ES-I3 (cell line): ENCODE data around the gene PIP4P1.
"Not testable (repeated sequence)": the region's sequence is repeated elsewhere in the genome, so short reads cannot be mapped to it uniquely, and the experiment has no call there.

Experiments used
- H3K36me3 ChIP-seq: 2 replicates; pipeline ENCODE4 v1.6.1; 2013; ENCODE audit warnings: mild to moderate bottlenecking, low read length, control low read depth, moderate library complexity; ENCODE audit not compliant: insufficient read depth
- H3K4me1 ChIP-seq: 2 replicates; pipeline ENCODE4 v1.6.1; 2013; ENCODE audit warnings: mild to moderate bottlenecking, control low read depth, low read length; ENCODE audit not compliant: insufficient read depth
- H3K9ac ChIP-seq: 2 replicates; pipeline ENCODE4 v1.6.1; 2013; ENCODE audit warnings: low read depth, mild to moderate bottlenecking, low read length, moderate library complexity
- H3K9me3 ChIP-seq: 2 replicates; pipeline ENCODE4 v1.6.1; 2013; ENCODE audit warnings: mild to moderate bottlenecking, low read length, moderate library complexity; ENCODE audit not compliant: control insufficient read depth, insufficient read depth

PIP4P1 gene

DNA sequence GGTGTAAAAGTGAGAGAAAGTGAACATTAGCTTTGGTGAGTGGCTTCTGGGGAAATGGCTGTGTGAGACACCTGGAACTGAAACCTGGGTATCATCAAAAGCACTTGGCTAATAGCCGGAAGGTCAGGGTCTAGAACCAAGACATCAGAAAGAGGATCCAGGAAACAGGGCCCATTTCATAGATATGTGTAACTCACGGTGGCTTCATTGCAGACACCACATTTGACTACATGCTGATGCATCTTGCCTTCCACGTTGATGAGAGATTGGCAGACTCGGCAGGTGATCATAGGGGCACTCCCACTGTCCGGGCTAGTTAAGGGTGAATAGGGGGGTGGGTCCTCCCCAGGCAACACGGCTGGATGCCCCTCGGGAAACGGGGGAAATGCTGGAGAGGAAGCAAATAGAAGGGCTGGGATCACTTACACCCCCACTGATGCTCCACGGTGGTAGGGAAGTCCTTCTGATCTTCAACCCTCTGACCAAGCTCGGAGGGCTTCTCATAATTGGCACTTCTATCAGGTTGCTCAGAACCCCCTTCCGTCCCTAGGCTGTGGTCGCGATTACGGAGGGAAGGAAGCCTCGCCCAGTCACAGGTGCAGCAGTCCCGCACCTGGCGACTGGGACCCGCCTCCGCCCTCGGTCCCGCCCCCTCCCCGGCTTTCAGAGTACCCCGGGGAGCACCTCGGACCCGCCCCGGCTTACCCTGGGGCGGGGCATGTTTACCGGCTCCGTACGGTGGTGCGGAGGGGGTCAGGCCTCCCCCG, 593 bp downstream of the PIP4P1 start:
- Histone ChIP-seq H3K36me3 (peaks cover 25% of the 10 kb centered on the region), H3K9ac (peak overlapping the region; percentile 61; the same call in 1 of the 2 replicates), H3K9me3 (no peaks in the 10 kb centered on the region), H3K4me1 (peaks cover 10% of the 10 kb centered on the region)

DNA sequence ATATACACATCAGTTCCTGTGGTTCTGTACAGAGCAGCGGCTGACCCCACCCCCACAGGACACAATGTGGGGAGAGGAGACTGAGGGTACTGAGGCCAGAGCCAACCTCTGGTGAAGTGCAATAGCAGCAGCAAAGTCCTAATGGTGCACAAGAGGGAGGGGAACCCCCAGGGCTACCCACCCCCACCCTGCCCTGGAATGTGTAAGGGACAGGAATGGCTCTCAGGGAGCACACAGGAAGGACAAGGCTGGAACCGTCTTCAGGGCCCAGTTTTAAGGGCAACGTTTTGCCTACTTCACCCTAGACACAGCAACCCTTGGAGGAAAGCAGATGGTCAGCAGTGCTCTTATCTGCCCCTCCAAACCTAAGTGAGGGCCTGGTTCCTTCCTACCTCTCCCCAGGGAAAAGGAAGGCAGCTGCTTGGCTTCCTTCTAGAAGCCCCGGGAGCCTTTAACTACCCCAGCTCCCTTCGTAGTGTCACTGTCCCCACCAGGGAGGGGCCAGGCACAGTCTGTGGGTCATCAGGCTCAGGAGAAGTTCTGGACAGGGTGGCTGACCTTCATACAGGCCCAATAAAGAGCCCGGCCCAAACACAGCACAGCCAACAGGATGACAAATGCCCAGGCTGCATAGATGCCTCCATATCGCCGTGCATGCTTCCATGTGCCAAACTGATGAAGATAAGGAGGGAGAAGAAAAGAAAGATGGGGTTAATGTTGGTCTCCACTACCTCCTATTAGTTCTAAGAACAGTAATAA, 3.0 kb downstream of the PIP4P1 start:
- Histone ChIP-seq H3K9ac (no peak overlapping the region), H3K4me1 (peaks cover 10% of the 10 kb centered on the region), H3K36me3 (peaks cover 25% of the 10 kb centered on the region), H3K9me3 (no peaks in the 10 kb centered on the region)

DNA sequence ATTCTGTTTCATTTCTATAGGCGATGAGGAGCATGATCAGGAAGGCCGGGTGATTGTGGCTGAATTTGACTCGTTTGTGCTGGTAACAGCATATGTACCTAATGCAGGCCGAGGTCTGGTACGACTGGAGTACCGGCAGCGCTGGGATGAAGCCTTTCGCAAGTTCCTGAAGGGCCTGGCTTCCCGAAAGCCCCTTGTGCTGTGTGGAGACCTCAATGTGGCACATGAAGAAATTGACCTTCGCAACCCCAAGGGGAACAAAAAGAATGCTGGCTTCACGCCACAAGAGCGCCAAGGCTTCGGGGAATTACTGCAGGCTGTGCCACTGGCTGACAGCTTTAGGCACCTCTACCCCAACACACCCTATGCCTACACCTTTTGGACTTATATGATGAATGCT, 4.3 kb downstream of the PIP4P1 start:
- Histone ChIP-seq H3K4me1 (peaks cover 4% of the 10 kb centered on the region; the same call in 1 of the 2 replicates), H3K9ac (no peak overlapping the region), H3K36me3 (peaks cover 30% of the 10 kb centered on the region), H3K9me3 (no peaks in the 10 kb centered on the region)

DNA sequence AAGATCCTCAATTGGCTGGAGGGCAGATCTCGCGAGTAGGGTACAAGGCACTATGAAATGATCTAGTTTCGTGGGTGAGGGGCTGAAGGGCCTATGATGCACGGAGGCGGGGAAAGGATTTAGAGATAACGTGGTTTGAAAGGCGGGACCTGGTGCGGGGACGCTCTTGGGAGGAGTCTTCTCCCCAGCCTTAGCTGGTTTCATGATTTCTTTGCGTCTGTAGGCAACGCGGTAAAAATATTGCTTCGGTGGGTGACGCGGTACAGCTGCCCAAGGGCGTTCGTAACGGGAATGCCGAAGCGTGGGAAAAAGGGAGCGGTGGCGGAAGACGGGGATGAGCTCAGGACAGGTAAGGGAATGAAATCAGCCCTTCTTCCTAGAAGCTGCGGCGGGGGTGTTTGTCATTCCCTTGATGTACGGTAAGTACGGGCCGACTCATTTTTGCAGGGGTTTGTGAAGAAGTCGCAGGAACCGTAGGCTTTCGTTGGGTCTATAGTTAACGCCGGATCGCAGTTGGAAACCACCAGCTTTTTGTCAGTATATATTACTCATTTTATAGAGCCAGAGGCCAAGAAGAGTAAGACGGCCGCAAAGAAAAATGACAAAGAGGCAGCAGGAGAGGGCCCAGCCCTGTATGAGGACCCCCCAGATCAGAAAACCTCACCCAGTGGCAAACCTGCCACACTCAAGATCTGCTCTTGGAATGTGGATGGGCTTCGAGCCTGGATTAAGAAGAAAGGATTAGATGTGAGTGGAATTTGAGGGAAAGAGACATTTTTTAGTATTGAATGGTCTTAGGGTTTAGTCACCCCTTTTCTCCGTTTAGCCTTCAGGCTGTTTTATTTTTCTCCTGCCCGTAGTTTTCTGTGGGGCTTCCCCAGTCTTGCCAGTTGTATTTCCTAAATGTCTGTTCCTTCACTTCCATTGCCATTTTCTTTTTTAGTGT, 5.6 kb downstream of the PIP4P1 start:
- Histone ChIP-seq H3K4me1 (peaks cover 4% of the 10 kb centered on the region; the same call in 1 of the 2 replicates), H3K36me3 (peaks cover 31% of the 10 kb centered on the region), H3K9me3 (no peaks in the 10 kb centered on the region), H3K9ac (peak overlapping the region; percentile 89)

DNA sequence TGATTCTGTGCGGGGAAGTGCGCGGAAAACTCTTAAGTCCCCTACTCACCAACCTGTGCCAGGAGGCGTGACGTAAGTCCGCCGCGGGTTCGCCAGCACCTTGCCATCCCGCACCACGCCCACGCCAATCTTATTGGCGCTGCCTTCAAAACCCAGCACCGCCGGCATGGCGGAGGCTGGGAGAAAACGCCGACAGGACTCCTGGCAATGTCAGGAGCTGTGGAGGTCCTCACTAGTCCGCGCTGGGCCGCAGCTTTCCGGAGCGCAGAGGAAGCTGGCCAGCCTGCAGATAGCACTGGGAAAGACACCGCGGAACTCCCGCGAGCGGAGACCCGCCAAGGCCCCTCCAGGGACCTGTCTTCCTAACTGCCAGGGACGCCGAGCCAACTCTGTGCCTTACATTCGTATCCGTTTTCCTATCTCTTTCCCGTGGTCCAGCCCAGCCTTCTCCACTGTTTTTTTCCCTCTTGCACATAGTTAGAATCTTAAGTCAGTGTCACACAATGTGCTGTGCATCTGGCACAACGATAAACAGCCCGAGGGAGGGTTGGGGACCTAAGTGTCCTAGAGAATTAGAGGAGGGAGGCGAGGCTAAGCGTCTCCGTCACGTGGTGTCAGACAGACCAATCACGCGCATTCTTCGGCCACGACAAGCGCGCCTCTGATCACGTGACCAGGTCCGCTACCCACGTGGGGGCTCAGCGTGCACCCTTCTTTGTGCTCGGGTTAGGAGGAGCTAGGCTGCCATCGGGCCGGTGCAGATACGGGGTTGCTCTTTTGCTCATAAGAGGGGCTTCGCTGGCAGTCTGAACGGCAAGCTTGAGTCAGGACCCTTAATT, 6.5 kb downstream of the PIP4P1 start, which contains the start of the genes APEX1 and OSGEP:
Gene APEX1, plus strand, starts transcription at position 711 of the 839 bp plus-strand sequence. CDS start 420 bp downstream, outside the sequence.
Gene OSGEP, minus strand, starts transcription at position 297 of the 839 bp plus-strand sequence. Its CDS starts 129 bp downstream, at position 168.
- H3K9me3 ChIP-seq = no peaks in the 10 kb centered on the region
- no peaks in the 10 kb centered on the region for H3K4me1 ChIP-seq
- H3K9ac ChIP-seq = peak within 1 kb of the TSS; percentile 89
- H3K36me3 ChIP-seq = peaks cover 37% of the 10 kb centered on the region

DNA sequence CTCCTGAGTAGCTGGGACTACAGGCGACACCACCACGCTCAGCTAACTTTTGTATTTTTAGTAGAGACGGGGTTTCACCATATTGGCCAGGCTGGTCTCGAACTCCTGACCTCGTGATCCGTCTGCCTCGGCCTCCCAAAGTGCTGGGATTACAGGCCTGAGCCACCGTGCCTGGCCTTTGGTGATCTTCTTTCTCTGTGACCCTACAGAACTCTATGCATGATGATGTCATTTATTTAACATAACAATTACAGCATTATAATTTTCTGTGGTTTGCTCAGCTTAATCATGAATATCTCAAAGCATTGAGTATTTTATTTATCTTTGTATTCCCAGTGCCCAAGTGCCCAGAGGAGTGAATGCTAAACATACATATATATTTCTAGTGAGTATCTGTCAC, 8.4 kb downstream of the PIP4P1 start:
- peaks cover 47% of the 10 kb centered on the region for H3K36me3 ChIP-seq
- H3K9me3 ChIP-seq, H3K4me1 ChIP-seq, H3K9ac ChIP-seq: not testable (repeated sequence)

DNA sequence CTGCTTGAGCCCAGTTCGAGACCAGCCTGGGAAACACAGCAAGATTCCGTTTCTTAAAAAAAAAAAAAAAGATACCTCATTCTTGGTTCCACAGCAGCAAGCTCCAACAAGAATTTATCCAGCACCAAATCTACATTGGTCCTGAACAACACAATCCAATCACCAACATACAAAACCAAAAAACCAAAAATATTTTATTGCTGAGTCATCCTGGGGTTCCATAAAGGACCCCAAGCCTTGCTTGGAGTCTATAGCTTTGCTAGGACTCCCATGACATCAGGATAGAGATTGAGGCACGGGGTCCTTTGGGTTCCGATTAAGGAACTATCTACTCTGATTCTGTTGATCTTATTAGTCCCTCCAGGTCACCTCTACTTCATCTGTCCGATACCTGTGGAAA, 14.3 kb downstream of the PIP4P1 start:
- peaks cover 42% of the 10 kb centered on the region for H3K36me3 ChIP-seq
- 0 out of 2 replicates have a peak, but pooled peaks cover 3% of the 10 kb centered on the region for H3K9me3 ChIP-seq
- no peak overlapping the region for H3K9ac ChIP-seq
- H3K4me1 ChIP-seq = no peaks in the 10 kb centered on the region

DNA sequence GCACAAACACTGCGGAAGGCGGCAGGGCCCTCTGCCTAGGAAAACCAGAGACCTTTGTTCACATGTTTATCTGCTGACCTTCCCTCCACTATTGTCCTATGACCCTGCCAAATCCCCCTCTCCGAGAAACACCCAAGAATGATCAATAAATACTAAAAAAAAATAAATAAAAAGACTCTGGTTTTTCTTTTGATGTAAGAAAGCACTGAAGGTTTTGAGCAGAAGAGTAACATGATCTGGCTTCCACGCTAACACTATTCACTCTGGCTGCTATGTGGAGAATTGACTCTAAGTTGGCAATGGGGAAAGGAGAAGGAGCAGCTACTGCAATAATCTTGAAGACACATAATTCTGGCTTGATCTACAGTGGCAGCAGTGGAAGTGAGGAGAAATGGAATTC, 17.6 kb downstream of the PIP4P1 start:
- not testable (repeated sequence) for H3K9ac ChIP-seq, H3K9me3 ChIP-seq, H3K4me1 ChIP-seq
- peaks cover 28% of the 10 kb centered on the region for H3K36me3 ChIP-seq

DNA sequence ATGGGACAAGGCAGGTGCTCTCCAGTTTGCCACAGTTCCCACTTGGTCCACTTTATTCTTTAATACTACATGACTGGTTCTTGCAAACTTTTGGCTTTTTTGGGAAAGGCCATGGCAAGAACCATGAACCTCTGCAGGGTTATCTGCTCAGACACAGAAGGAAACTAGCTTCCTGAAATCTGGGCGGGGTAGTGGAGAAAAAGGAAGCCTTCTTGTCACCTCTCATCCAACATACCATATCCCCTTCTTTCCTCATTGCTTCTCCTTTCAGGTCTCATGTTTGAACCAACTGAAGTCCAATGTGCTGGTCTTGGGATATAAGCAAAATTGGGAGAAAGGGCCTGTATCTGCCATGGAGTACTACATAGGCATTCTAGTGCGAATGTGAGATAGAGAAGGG, 19.8 kb downstream of the PIP4P1 start:
- Histone ChIP-seq H3K4me1 (no peaks in the 10 kb centered on the region), H3K9me3 (0 out of 2 replicates have a peak, but pooled peaks cover 3% of the 10 kb centered on the region), H3K36me3 (peaks cover 8% of the 10 kb centered on the region), H3K9ac (no peak overlapping the region)

DNA sequence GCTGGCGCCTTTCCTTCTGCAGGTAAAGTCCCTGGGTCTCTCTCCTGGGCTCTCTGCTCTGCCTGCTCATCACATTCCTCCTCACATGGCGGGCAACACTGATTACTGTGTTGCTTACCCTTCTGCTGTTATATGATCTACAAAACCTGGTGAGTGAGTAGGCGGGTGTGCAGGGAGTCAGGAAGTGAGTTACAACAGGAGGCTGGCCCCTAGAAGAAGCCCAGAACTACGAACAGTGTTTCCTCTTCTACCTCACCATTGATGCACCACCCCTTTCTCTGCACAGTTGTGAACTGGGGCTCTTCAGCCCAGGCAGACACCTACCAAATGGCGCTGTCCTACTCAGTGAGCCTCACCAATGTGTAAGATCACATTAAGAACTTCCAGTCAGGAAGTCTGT, 20.4 kb downstream of the PIP4P1 start:
- Histone ChIP-seq H3K9me3 (0 out of 2 replicates have a peak, but pooled peaks cover 3% of the 10 kb centered on the region), H3K9ac (no peak overlapping the region), H3K4me1 (no peaks in the 10 kb centered on the region; the same call in 1 of the 2 replicates), H3K36me3 (peaks cover 2% of the 10 kb centered on the region)

DNA sequence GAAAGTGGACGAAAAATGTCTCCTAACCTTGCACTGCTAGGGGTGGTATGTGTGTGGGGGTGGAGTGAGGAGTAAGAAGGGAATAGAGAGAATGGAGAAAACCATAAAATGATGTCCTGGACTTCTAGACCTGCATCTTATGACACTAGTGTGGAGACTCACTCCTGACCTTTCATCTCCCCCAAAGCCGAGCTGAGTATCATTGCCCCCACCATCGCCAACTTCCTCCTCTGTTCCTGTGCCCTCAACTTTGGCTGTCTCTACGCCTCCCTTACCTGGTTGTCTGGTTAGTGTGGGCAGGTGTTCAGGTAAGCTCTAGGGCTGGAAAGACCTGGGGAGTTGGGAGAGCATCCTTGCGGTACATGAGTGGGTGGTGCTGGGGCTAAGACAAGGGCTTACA, 20.8 kb downstream of the PIP4P1 start:
- Histone ChIP-seq H3K36me3 (no peaks in the 10 kb centered on the region; the same call in 1 of the 2 replicates), H3K4me1 (no peaks in the 10 kb centered on the region; the same call in 1 of the 2 replicates), H3K9me3 (0 out of 2 replicates have a peak, but pooled peaks cover 3% of the 10 kb centered on the region), H3K9ac (no peak overlapping the region)

DNA sequence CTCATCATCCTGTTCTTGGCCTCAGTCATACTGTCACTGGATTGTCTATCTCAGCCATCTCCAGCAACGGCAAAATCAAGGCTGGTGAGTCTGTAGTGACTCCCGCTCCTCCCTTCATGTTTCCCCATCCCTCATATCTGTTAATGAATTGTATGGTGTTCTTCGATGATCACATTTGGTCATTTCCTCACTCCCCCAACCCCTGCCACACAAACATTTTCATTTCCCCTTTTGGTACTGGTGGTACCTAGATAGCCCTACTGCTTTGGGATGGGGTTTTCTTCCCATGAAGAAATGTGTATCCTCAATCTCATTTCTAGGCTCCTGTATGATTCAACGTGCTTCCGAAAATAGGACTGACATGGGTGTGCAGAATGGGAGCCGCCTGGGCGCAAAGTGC, 22.6 kb downstream of the PIP4P1 start:
- Histone ChIP-seq H3K9ac (no peak overlapping the region), H3K9me3 (0 out of 2 replicates have a peak, but pooled peaks cover 3% of the 10 kb centered on the region), H3K4me1 (no peaks in the 10 kb centered on the region; the same call in 1 of the 2 replicates), H3K36me3 (no peaks in the 10 kb centered on the region; the same call in 1 of the 2 replicates)

DNA sequence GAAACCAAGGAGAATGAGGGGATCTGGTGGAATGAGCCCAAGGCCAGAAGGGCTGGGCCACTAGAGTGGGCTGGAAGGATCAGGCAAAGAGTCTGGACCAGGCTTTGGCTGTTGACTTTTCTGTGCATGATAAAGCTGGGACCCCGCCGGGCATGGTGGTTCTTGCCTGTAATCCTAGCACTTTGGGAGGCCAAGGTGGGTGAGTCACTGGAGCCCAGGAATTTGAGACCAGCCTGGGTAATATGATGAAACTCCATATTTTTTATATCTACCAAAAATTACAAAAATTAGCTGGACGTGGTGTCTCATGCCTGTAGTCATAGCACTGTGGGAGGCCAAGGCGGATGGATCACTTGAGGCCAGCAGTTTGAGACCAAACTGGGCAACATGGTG, 24.9 kb downstream of the PIP4P1 start:
- H3K9me3 ChIP-seq = no peaks in the 10 kb centered on the region
- no peak overlapping the region for H3K9ac ChIP-seq
- no peaks in the 10 kb centered on the region for H3K36me3 ChIP-seq
- H3K4me1 ChIP-seq = no peaks in the 10 kb centered on the region; the same call in 1 of the 2 replicates
